Common myeloid progenitor, CD34-positive (primary cell): Measurements from ENCODE around the gene GCA.

Experiments used
- CTCF ChIA-PET: fragments of 350-600 bp; sonication (Branson Sonifier 250); formaldehyde crosslinking; loops from one replicate; lab custom pipeline; 2021; ENCODE audit warnings: antibody characterized with exemption; lab: Charles Lee
- POLR2A ChIA-PET: fragments of 350-600 bp; sonication (Branson Sonifier 250); formaldehyde crosslinking; loops from one replicate; lab custom pipeline; 2021; ENCODE audit warnings: antibody characterized with exemption; lab: Charles Lee
- DNase-seq, 3 donors: peaks; one replicate each; pipeline versions ENCODE4 v3.0.0 to v3.0.0-alpha.2; 2013
- H3K27ac ChIP-seq, 2 experiments: 1 replicate in 1 of 2; 2 replicates in 1 of 2; pipeline ENCODE4 v1.7.0; 2013; ENCODE audit warnings: inconsistent platforms in 2 of 2, low read length in 2 of 2, mild to moderate bottlenecking in 2 of 2, low read depth in 1 of 2, moderate library complexity in 1 of 2; ENCODE audit not compliant: severe bottlenecking in 2 of 2, insufficient read depth in 1 of 2, poor library complexity in 1 of 2
- H3K27me3 ChIP-seq, 5 experiments: replicated peaks in 2 of 5; 1 replicate in 3 of 5; 2 replicates in 2 of 5; pipeline versions ENCODE4 v1.6.1 to v1.7.0; 2013; ENCODE audit warnings: low read length in 4 of 5, mild to moderate bottlenecking in 2 of 5, moderate library complexity in 2 of 5, inconsistent platforms in 1 of 5; ENCODE audit not compliant: insufficient read depth in 5 of 5, control insufficient read depth in 4 of 5
- H3K36me3 ChIP-seq, 4 experiments: 1 replicate in 2 of 4; 2 replicates in 2 of 4; pipeline versions ENCODE4 v1.6.1 to v1.7.0; 2013; ENCODE audit warnings: low read length in 3 of 4, control low read depth in 1 of 4, mild to moderate bottlenecking in 1 of 4; ENCODE audit not compliant: control insufficient read depth in 4 of 4, insufficient read depth in 4 of 4
- H3K4me1 ChIP-seq, 4 experiments: 1 replicate in 3 of 4; 2 replicates in 1 of 4; pipeline versions ENCODE4 v1.6.1 to v1.7.1; 2013; ENCODE audit warnings: low read length in 3 of 4, mild to moderate bottlenecking in 3 of 4, control low read depth in 1 of 4, inconsistent platforms in 1 of 4, moderate library complexity in 1 of 4; ENCODE audit not compliant: control insufficient read depth in 4 of 4, insufficient read depth in 4 of 4; ENCODE audit errors: control extremely low read depth in 1 of 4
- H3K4me3 ChIP-seq, 7 experiments: 1 replicate in 4 of 7; 2 replicates in 3 of 7; pipeline versions ENCODE4 v1.5.1 to v1.7.0; 2013; ENCODE audit warnings: mild to moderate bottlenecking in 7 of 7, low read length in 6 of 7, moderate library complexity in 6 of 7, inconsistent platforms in 2 of 7, low read depth in 2 of 7, control low read depth in 1 of 7; ENCODE audit not compliant: insufficient read depth in 4 of 7, control insufficient read depth in 1 of 7; ENCODE audit errors: extremely low read depth in 1 of 7
- H3K9me3 ChIP-seq, 5 experiments: 1 replicate in 4 of 5; 2 replicates in 1 of 5; pipeline versions ENCODE4 v1.6.1 to v1.7.1; 2013; ENCODE audit warnings: low read length in 4 of 5, mild to moderate bottlenecking in 2 of 5, inconsistent platforms in 1 of 5, low read depth in 1 of 5, moderate library complexity in 1 of 5; ENCODE audit not compliant: control insufficient read depth in 4 of 5, insufficient read depth in 2 of 5; ENCODE audit errors: control extremely low read depth in 1 of 5
- WGBS: methylation state at CpG from one replicate; pipeline ENCODE4 v1.1.5; 2013; ENCODE audit not compliant: insufficient coverage; 5-methylcytosine and 5-hydroxymethylcytosine counted together

GCA gene

GRCh38 chr2:162400336-162400735, 56.4 kb downstream of the GCA start:
- H3K36me3 ChIP-seq = no peaks in the 10 kb centered on the region
- no peaks in the 10 kb centered on the region for H3K9me3 ChIP-seq
- no peak overlapping the region for H3K4me3 ChIP-seq
- ChIA-PET POLR2A (no interaction called here), CTCF (no interaction called here)
- DNase-seq = no peak
- peaks cover 0 to 3% (median 0%) of the 10 kb centered on the region in 5 experiments for H3K27me3 ChIP-seq
- no peaks in the 10 kb centered on the region for H3K4me1 ChIP-seq
- WGBS = 97% methylated on average over 3 of the region's 3 CpGs
- no peak overlapping the region for H3K27ac ChIP-seq

DNA sequence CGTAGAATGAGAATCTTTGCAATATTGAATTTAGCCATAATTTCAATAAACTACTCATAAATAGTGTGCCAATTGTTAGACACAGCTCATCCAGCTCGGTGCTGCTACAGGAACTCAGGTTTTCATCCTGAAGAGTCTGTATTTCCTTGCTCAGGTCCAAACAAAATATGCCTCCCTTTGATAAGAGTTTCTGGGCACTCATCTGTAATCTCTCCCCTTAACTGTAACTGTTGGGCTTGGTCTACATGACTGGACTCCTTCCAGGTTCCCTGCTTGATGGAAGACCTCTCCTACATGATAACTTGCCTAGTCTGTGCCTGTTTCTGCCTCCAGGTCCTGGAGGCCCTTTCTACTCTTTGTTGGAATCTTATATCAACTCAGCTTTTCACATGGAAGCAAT, 57.9 kb downstream of the GCA start:
- Histone ChIP-seq H3K27ac (no peak overlapping the region), H3K9me3 (no peaks in the 10 kb centered on the region), H3K4me1 (no peaks in the 10 kb centered on the region), H3K27me3 (no peaks in the 10 kb centered on the region), H3K4me3 (no peak overlapping the region), H3K36me3 (no peaks in the 10 kb centered on the region)
- CTCF ChIA-PET = no interaction called here
- DNase-seq = no peak
- 89% methylated on average over 1 of the region's 2 CpGs for WGBS
- POLR2A ChIA-PET = no interaction called here

DNA sequence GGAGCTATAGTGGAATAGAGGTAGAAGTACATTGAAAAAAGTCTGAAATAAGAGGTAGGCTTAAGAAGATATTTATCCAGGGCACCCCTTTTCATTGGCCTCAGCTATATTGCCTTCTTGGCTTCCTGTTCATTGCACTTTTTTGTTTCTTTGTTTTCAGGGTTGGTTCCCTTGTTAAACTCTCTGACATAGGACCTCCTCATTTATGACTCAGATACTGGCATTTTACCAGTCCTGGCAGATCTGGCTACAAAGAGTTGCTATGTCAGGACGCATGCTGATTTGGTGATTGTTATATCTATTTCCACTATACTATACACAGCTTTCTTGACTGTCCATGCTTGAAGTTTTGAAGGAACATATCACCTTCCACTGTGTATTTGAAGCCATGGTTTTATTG, 60.0 kb downstream of the GCA start:
- POLR2A ChIA-PET = no interaction called here

More for the DNA sequence above, 60.0 kb downstream of the GCA start:
- no peak overlapping the region for H3K27ac ChIP-seq
- CTCF ChIA-PET = no interaction called here
- no peaks in the 10 kb centered on the region for H3K36me3 ChIP-seq
- H3K4me1 ChIP-seq = no peaks in the 10 kb centered on the region
- WGBS = no CpG with 5 or more reads among the region's 1 CpG
- H3K9me3 ChIP-seq = no peaks in the 10 kb centered on the region
- no peaks in the 10 kb centered on the region for H3K27me3 ChIP-seq
- no peak for DNase-seq
- H3K4me3 ChIP-seq = no peak overlapping the region
